ENCODE measurements around the gene SAMD9L.

SAMD9L gene

DNA sequence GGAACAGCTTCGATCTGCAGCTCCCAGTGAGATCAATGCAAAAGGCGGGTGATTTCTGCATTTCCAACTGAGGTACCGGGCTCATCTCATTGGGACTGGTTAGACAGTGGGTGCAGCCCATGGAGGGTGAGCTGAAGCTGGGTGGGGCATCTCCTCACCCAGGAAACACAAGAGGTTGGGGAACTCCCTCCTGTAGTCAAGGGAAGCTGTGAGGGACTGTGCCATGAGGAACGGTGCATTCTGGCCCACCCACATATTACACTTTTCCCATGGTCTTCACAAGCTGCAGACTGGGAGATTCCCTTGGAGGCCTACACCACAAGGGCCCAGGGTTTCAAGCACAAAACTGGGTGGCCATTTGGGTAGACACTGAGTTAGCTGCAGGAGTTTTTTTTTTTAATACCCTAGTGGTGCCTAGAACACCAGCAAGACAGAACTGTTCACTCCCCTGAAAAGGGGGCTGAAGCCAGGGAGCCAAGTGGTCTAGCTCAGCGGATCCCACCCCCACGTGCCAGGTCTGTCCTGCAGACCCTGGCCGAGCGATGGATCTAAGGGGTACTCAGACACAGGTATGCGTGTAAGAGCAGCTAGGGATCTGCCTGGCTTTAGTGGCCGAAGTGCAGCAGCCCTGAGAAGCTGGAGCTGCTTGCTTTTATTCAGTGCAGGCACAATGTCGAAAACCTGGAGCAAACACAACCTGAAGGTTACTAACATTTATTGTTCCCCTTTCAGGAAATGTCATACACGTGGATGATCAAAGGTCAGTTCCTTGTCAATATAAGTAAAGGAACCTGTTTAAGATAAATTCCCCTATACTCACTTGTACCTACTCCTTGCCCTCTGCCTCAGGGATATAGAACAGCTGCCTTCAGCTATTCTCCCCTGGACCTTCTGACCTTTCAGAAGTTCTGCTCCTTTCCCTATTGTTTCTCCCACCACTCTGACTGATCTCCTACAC, 27.3 kb downstream of the SAMD9L start:
- H3K4me3 ChIP-seq (ENCODE audit: low read depth in 1 of 5, low read length in 5 of 5), result no peak overlapping the region
- H3K9ac ChIP-seq (ENCODE audit: low read length in 5 of 5), result no peak overlapping the region
- peaks cover 0 to 21% (median 13%) of the 10 kb centered on the region in 5 donors for H3K4me1 ChIP-seq (ENCODE audit: control insufficient read depth in 5 of 5, insufficient read depth in 5 of 5, low read length in 5 of 5)
- H3K27ac ChIP-seq (ENCODE audit: low read depth, low read length), result no peak overlapping the region
- no peaks in the 10 kb centered on the region for H3K36me3 ChIP-seq (ENCODE audit: control insufficient read depth in 5 of 5, insufficient read depth in 5 of 5, low read length in 5 of 5)
- H3K9me3 ChIP-seq (ENCODE audit: control insufficient read depth in 5 of 5, low read length in 5 of 5), result peaks cover 0 to 3% (median 3%) of the 10 kb centered on the region in 5 donors
- H3K27me3 ChIP-seq (ENCODE audit: control insufficient read depth in 5 of 5, insufficient read depth in 4 of 5, low read length in 5 of 5), result no peaks in the 10 kb centered on the region

DNA sequence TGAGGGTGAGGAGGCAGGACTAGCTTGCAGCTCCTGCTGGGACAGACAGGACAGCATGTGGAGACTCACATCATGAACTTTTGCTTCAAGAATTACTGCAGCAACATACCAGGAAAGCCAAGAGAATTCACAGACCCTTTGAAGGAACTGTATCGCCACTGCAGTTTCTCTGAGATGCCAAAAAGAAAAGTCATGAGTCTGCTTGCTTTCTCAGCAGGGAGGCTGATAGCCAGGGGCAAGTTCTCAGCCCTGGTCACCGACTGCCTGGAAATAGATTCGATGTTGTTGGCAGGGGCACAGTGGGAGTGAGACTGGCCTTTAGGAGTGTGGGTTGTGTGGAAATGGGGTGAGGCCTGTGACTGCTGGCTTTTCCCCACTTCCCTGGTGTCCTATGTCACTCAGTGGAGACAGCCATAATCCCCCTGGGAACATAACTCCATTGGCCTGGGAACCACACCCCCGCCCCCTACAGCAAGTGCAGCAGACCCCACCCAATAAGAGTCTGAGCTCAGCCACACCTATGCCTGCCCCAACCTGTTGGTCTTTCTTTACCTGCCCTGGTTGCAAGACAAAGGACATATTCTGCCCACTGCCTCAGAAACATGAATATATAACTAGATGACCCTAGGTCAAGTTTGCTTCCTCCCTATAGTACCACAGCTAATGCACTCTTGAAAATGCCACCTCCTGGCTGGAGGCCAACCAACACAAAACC, 28.8 kb downstream of the SAMD9L start:
- Histone ChIP-seq H3K9me3 (ENCODE audit: control insufficient read depth in 5 of 5, low read length in 5 of 5) (peaks cover 0 to 6% (median 3%) of the 10 kb centered on the region in 5 donors), H3K27me3 (ENCODE audit: control insufficient read depth in 5 of 5, insufficient read depth in 4 of 5, low read length in 5 of 5) (no peaks in the 10 kb centered on the region), H3K4me3 (ENCODE audit: low read depth in 1 of 5, low read length in 5 of 5) (no peak overlapping the region), H3K9ac (ENCODE audit: low read length in 5 of 5) (no peak overlapping the region), H3K36me3 (ENCODE audit: control insufficient read depth in 5 of 5, insufficient read depth in 5 of 5, low read length in 5 of 5) (no peaks in the 10 kb centered on the region), H3K4me1 (ENCODE audit: control insufficient read depth in 5 of 5, insufficient read depth in 5 of 5, low read length in 5 of 5) (peaks cover 0 to 22% (median 13%) of the 10 kb centered on the region in 5 donors), H3K27ac (ENCODE audit: low read depth, low read length) (no peak overlapping the region)

DNA sequence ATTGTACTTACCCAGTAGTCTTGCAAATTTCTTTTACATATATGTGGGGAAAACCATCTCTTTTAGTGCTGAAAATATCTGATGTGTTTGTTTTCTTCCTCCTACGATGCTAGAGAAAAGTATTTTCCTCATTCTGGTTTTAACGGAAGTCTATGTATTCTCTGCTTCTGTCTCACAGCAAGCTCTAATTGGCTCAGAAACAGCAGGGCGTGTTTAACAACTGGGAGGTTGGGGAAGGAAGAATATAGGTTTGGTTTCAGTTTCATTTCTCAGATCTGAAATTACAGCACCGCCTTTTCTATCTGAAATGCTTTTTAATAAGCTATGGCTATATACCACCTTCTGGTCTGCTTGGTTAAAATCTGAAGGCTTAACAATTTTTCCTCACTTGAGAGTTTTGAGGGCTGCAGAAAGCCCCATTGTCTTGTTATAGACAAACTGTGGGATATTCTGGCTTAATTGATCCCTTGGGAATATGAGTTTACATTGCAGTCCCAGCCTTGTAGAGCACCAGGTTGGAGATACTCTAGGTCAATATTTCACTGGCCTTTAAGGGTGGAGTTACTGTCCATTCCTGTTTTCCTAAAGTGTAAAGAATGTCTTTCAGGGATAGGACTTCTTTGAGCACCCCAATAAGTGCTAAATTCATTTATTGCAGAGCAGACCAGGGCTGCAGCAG, 30.2 kb downstream of the SAMD9L start, which contains the start of gene SAMD9:
Gene SAMD9, minus strand, starts transcription at position 128 of the 679 bp plus-strand sequence. CDS start 11,882 bp downstream, outside the sequence.
- Histone ChIP-seq H3K27ac (ENCODE audit: low read depth, low read length) (peak within 1 kb of the TSS; percentile 86), H3K36me3 (ENCODE audit: control insufficient read depth in 5 of 5, insufficient read depth in 5 of 5, low read length in 5 of 5) (no peaks in the 10 kb centered on the region), H3K4me3 (ENCODE audit: low read depth in 1 of 5, low read length in 5 of 5) (peak within 1 kb of the TSS; percentile 68 to 85 (median 75)), H3K4me1 (ENCODE audit: control insufficient read depth in 5 of 5, insufficient read depth in 5 of 5, low read length in 5 of 5) (peaks cover 0 to 22% (median 13%) of the 10 kb centered on the region in 5 donors), H3K27me3 (ENCODE audit: control insufficient read depth in 5 of 5, insufficient read depth in 4 of 5, low read length in 5 of 5) (no peaks in the 10 kb centered on the region), H3K9me3 (ENCODE audit: control insufficient read depth in 5 of 5, low read length in 5 of 5) (peaks cover 0 to 6% (median 3%) of the 10 kb centered on the region in 5 donors), H3K9ac (ENCODE audit: low read length in 5 of 5) (peak within 1 kb of the TSS; percentile 54 to 85 (median 63))

DNA sequence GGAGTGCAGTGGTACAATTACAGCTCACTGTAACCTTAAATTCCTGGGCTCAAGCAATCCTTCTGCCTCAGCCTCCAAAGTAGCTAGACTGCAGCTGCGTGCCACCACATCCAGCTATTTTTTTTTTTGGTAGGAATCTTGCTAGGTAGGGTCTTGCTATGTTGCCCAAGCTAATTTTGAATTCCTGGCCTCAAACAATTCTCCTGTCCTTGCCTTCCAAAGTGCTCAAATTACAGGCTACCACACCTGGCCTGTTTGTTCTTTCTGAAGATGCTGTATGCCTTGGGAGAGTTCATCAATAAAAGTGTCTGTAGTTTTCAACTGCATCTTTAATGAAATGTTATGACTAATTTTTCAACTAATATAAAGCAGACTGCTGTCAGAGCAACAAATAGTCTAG, 30.9 kb downstream of the SAMD9L start:
- Histone ChIP-seq H3K36me3 (ENCODE audit: control insufficient read depth in 5 of 5, insufficient read depth in 5 of 5, low read length in 5 of 5) (no peaks in the 10 kb centered on the region), H3K4me3 (ENCODE audit: low read depth in 1 of 5, low read length in 5 of 5) (peak overlapping the region; percentile 68 to 85 (median 75)), H3K9me3 (ENCODE audit: control insufficient read depth in 5 of 5, low read length in 5 of 5) (peaks cover 0 to 6% (median 3%) of the 10 kb centered on the region in 5 donors), H3K27me3 (ENCODE audit: control insufficient read depth in 5 of 5, insufficient read depth in 4 of 5, low read length in 5 of 5) (no peaks in the 10 kb centered on the region), H3K27ac (ENCODE audit: low read depth, low read length) (peak overlapping the region; percentile 24), H3K9ac (ENCODE audit: low read length in 5 of 5) (peak overlapping the region in 4 of 5 donors; percentile 54 to 85 (median 66)), H3K4me1 (ENCODE audit: control insufficient read depth in 5 of 5, insufficient read depth in 5 of 5, low read length in 5 of 5) (peaks cover 0 to 22% (median 13%) of the 10 kb centered on the region in 5 donors)

DNA sequence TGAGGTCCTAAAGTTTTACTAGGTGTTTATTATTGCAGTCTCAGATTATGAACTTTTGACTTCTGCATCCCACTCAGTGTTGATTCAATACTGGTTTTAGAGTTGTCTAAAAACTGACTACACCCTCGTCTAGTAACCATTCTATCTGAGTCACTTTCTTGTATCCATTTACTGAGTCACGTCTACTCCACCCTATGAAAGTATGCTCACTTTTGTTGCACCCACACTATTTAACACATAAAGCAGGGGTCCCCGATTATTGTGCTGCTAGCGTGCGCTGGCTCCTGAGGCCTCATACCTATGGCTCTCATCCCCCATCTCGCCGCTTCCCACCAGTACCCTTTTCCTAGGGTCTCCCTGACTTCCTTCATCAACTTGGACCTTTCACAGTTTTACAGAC, 32.4 kb downstream of the SAMD9L start:
- no peaks in the 10 kb centered on the region for H3K36me3 ChIP-seq (ENCODE audit: control insufficient read depth in 5 of 5, insufficient read depth in 5 of 5, low read length in 5 of 5)
- H3K9ac ChIP-seq (ENCODE audit: low read length in 5 of 5), result no peak overlapping the region
- H3K27me3 ChIP-seq (ENCODE audit: control insufficient read depth in 5 of 5, insufficient read depth in 4 of 5, low read length in 5 of 5), result no peaks in the 10 kb centered on the region
- peak overlapping the region in 2 of 5 donors; percentile 7 to 22 for H3K4me3 ChIP-seq (ENCODE audit: low read depth in 1 of 5, low read length in 5 of 5)
- peaks cover 0 to 22% (median 13%) of the 10 kb centered on the region in 5 donors for H3K4me1 ChIP-seq (ENCODE audit: control insufficient read depth in 5 of 5, insufficient read depth in 5 of 5, low read length in 5 of 5)
- H3K27ac ChIP-seq (ENCODE audit: low read depth, low read length), result no peak overlapping the region
- peaks cover 0 to 5% (median 0%) of the 10 kb centered on the region in 5 donors for H3K9me3 ChIP-seq (ENCODE audit: control insufficient read depth in 5 of 5, low read length in 5 of 5)

DNA sequence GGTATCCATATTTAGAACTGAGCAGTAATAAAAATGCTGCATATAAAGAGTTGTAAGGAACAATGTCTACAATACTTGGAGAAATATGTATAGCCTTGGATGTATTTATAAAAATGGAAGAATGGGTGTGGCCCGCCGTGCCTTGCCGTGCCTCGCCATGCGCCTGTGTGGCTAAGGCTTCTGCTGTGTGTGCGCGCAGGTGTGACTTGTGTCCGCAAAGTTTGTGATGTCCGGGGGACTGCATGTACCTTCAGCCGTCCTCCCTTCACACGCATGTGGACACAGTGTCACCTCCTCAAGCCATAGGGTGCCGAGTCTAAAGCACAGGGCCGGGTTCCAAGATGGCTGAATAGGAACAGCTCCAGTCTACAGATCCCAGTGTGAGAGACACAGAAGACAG, 40.2 kb downstream of the SAMD9L start:
- Histone ChIP-seq H3K4me3 (ENCODE audit: low read depth in 1 of 5, low read length in 5 of 5) (peak overlapping the region in 3 of 5 donors; percentile 27 to 43 (median 37)), H3K9ac (ENCODE audit: low read length in 5 of 5) (no peak overlapping the region), H3K27ac (ENCODE audit: low read depth, low read length) (no peak overlapping the region), H3K4me1 (ENCODE audit: control insufficient read depth in 5 of 5, insufficient read depth in 5 of 5, low read length in 5 of 5) (no peaks in the 10 kb centered on the region), H3K36me3 (ENCODE audit: control insufficient read depth in 5 of 5, insufficient read depth in 5 of 5, low read length in 5 of 5) (peaks cover 28 to 41% (median 34%) of the 10 kb centered on the region in 5 donors), H3K27me3 (ENCODE audit: control insufficient read depth in 5 of 5, insufficient read depth in 4 of 5, low read length in 5 of 5) (no peaks in the 10 kb centered on the region), H3K9me3 (ENCODE audit: control insufficient read depth in 5 of 5, low read length in 5 of 5) (peaks cover 21 to 60% (median 47%) of the 10 kb centered on the region in 5 donors)

DNA sequence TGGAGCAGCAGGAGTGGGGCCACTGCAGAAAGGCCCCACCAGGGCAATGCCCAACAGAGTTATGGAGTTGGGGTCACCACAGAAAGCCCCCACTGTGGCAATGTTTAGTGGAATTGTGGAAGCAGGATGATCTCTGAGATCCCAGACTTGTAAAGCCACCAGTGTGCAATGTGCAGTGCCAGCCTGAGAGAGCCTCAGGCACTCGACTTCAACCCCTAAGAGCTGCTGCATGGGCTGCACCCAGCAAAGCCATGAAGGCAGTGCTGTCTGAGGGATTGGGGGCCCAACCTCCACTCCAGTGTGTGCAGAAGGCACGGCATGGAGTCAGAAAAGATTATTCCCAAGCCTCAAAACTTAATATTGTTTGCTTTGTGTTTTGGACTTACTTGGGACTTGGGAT, 50.8 kb downstream of the SAMD9L start:
- Histone ChIP-seq H3K4me1 (ENCODE audit: control insufficient read depth in 5 of 5, insufficient read depth in 5 of 5, low read length in 5 of 5) (no peaks in the 10 kb centered on the region), H3K9ac (ENCODE audit: low read length in 5 of 5) (no peak overlapping the region), H3K27me3 (ENCODE audit: control insufficient read depth in 5 of 5, insufficient read depth in 4 of 5, low read length in 5 of 5) (no peaks in the 10 kb centered on the region), H3K9me3 (ENCODE audit: control insufficient read depth in 5 of 5, low read length in 5 of 5) (peaks cover 15 to 44% (median 39%) of the 10 kb centered on the region in 5 donors), H3K4me3 (ENCODE audit: low read depth in 1 of 5, low read length in 5 of 5) (no peak overlapping the region), H3K36me3 (ENCODE audit: control insufficient read depth in 5 of 5, insufficient read depth in 5 of 5, low read length in 5 of 5) (no peaks in the 10 kb centered on the region), H3K27ac (ENCODE audit: low read depth, low read length) (no peak overlapping the region)

DNA sequence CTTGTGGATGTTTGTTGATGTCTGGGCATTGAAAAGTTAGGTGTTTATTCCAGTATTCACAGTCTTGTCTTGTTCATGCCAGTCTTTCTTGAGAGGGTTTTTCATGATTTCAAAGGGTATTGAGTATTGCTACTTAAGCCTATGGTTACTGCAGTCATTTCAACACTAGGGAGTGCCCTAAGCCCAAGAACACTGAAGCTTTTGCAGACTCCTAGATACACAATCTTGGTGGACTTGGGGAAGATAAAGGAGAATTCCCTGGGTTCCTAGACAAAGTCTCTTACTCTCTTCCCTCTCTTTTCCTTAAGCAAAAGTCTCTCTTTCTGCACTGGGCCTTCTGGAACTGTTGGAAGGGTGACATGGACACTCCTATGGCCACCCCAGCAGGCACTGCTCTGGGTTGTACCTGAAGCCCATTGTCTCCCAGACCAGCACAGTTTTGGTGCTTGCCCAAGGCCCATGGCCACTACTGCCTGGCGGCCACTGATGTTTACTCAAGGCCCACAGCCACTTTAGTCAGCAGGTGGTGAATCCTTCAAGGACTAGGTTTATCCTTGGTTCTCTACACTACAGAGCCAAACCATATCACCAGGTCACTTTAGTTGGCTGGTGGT, 55.3 kb downstream of the SAMD9L start:
- Histone ChIP-seq H3K4me1 (ENCODE audit: control insufficient read depth in 5 of 5, insufficient read depth in 5 of 5, low read length in 5 of 5) (no peaks in the 10 kb centered on the region), H3K27me3 (ENCODE audit: control insufficient read depth in 5 of 5, insufficient read depth in 4 of 5, low read length in 5 of 5) (no peaks in the 10 kb centered on the region), H3K27ac (ENCODE audit: low read depth, low read length) (no peak overlapping the region), H3K9ac (ENCODE audit: low read length in 5 of 5) (no peak overlapping the region), H3K36me3 (ENCODE audit: control insufficient read depth in 5 of 5, insufficient read depth in 5 of 5, low read length in 5 of 5) (no peaks in the 10 kb centered on the region), H3K4me3 (ENCODE audit: low read depth in 1 of 5, low read length in 5 of 5) (no peak overlapping the region), H3K9me3 (ENCODE audit: control insufficient read depth in 5 of 5, low read length in 5 of 5) (peaks cover 0 to 7% (median 6%) of the 10 kb centered on the region in 5 donors)

Measured in subcutaneous abdominal adipose tissue (tissue), 5 donors.